Osteocyte (in vitro differentiated cells): Measurements from ENCODE around the gene MPPED2. TPM values are rescaled to one million over a fixed set of nuclear protein-coding genes. Genes with fewer than 3 reads are reported as not detected.

Source experiments
- DNase-seq: peaks from one replicate; pipeline ENCODE4 v3.0.0; 2021; ENCODE audit warnings: mixed read lengths; ENCODE audit not compliant: unreplicated experiment; ENCODE audit errors: extremely low spot score
- H3K27ac Mint-ChIP-seq: one replicate; pipeline ENCODE4 v1.8.0; 2021; ENCODE audit warnings: mild to moderate bottlenecking, mixed read lengths; ENCODE audit not compliant: unreplicated experiment
- H3K27me3 Mint-ChIP-seq: one replicate; pipeline ENCODE4 v1.8.0; 2021; ENCODE audit warnings: mixed read lengths; ENCODE audit not compliant: unreplicated experiment
- H3K36me3 Mint-ChIP-seq: one replicate; pipeline ENCODE4 v1.8.0; 2021; ENCODE audit warnings: mixed read lengths; ENCODE audit not compliant: unreplicated experiment
- H3K4me1 Mint-ChIP-seq: one replicate; pipeline ENCODE4 v1.8.0; 2021; ENCODE audit warnings: mixed read lengths; ENCODE audit not compliant: unreplicated experiment
- H3K4me3 Mint-ChIP-seq: one replicate; pipeline ENCODE4 v1.8.0; 2021; ENCODE audit warnings: mild to moderate bottlenecking, moderate library complexity, mixed read lengths; ENCODE audit not compliant: unreplicated experiment
- H3K9me3 Mint-ChIP-seq: one replicate; pipeline ENCODE4 v1.8.0; 2021; ENCODE audit warnings: mixed read lengths; ENCODE audit not compliant: unreplicated experiment
- total RNA-seq: library from RNA; stranded (reverse); gene quantifications from 2 replicates; pipeline ENCODE4 v1.2.1, GENCODE V29; 2021
- TF ChIP-seq, protein P1 (sequence below): fragments of 200-600 bp; sonication (generic); IDR thresholded peaks from 2 replicates; pipeline ENCODE4 v1.5.0; 2021; ENCODE audit warnings: antibody characterized with exemption, mild to moderate bottlenecking, moderate library complexity

Gene MPPED2
- total RNA-seq, 1 donor from 2014 or later, result not detected

DNA sequence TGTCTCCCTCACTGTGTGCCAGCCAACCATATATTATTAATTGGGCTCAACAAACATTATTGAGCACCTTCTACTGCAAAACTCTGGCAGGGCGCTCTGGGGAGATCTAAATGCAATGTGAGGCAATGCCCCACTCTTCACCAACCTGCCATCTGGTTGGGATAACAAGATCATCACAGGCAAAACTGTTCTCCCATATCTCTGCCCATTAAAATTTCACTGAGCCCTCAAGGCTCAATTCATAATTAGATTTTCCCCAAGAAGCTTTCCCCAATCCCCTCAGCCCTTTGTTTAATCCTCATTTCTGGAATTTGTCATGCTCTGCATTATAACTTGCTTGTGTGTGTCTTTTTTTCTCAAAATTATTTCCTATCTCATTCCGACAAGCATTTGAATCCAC is 156.6 kb downstream of the MPPED2 start:
- Mint-ChIP-seq H3K27ac (no peak overlapping the region), H3K4me1 (no peaks in the 10 kb centered on the region), H3K36me3 (no peaks in the 10 kb centered on the region), H3K27me3 (peaks cover 7% of the 10 kb centered on the region), H3K4me3 (no peak overlapping the region), H3K9me3 (no peaks in the 10 kb centered on the region)
- no peak for DNase-seq
- TF ChIP-seq, protein P1, sequence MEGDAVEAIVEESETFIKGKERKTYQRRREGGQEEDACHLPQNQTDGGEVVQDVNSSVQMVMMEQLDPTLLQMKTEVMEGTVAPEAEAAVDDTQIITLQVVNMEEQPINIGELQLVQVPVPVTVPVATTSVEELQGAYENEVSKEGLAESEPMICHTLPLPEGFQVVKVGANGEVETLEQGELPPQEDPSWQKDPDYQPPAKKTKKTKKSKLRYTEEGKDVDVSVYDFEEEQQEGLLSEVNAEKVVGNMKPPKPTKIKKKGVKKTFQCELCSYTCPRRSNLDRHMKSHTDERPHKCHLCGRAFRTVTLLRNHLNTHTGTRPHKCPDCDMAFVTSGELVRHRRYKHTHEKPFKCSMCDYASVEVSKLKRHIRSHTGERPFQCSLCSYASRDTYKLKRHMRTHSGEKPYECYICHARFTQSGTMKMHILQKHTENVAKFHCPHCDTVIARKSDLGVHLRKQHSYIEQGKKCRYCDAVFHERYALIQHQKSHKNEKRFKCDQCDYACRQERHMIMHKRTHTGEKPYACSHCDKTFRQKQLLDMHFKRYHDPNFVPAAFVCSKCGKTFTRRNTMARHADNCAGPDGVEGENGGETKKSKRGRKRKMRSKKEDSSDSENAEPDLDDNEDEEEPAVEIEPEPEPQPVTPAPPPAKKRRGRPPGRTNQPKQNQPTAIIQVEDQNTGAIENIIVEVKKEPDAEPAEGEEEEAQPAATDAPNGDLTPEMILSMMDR, result no peak

- Mint-ChIP-seq H3K4me1 (no peaks in the 10 kb centered on the region), H3K27ac (no peak overlapping the region), H3K4me3 (no peak overlapping the region), H3K27me3 (peaks cover 4% of the 10 kb centered on the region), H3K9me3 (no peaks in the 10 kb centered on the region), H3K36me3 (no peaks in the 10 kb centered on the region)
- no peak for DNase-seq
- TF ChIP-seq, protein P1, result no peak
Measured at GRCh38 chr11:30426781-30427180, 159.4 kb downstream of the MPPED2 start.

DNA sequence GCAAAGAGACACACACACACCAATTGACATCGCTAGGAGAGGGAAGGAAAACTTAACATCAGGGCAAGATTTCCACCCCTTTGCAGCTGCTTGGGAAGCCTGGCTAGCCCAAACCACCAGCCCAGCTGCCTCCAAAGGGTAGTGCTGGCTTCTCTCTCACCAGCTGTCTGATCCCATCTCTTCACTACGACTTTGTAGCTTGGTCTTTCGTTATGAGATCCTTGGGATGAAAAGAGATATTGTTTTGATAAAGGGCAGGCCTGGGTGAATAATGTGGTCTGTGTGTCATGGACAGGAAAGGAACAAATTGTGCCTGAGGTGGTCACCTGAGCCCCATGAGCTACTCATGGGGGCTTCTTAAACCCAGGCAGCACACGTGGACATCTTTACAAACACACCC is 161.3 kb downstream of the MPPED2 start:
- Mint-ChIP-seq H3K27me3 (peaks cover 4% of the 10 kb centered on the region), H3K4me3 (no peak overlapping the region), H3K4me1 (no peaks in the 10 kb centered on the region), H3K27ac (no peak overlapping the region), H3K36me3 (no peaks in the 10 kb centered on the region), H3K9me3 (no peaks in the 10 kb centered on the region)
- TF ChIP-seq, protein P1, result no peak
- no peak for DNase-seq

DNA sequence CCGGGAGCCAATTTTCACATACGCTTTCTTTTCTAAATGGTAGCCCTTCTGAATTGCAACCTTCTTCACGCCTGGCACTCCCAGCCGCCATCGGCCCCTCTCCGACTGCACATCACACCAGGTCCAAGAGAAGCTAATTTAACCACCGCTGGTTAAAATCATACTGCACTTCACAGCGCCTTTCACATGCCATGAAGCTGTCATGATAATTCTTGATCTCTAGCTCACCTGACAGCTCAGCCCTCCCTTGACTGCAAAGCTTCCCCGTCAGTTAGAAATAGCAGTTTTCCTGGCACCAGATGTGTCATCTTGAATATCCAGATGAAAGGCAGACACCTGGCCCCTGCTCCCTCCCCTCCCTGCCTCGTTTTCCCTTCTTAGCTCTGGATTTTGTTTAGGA is 161.8 kb downstream of the MPPED2 start:
- H3K36me3 Mint-ChIP-seq, result no peaks in the 10 kb centered on the region
- no peak overlapping the region for H3K4me3 Mint-ChIP-seq
- no peak overlapping the region for H3K27ac Mint-ChIP-seq
- no peaks in the 10 kb centered on the region for H3K4me1 Mint-ChIP-seq
- TF ChIP-seq, protein P1, result no peak
- H3K27me3 Mint-ChIP-seq, result peaks cover 4% of the 10 kb centered on the region
- DNase-seq, result no peak
- H3K9me3 Mint-ChIP-seq, result no peaks in the 10 kb centered on the region

GRCh38 chr11:30423886-30424285 is 162.3 kb downstream of the MPPED2 start:
- no peaks in the 10 kb centered on the region for H3K9me3 Mint-ChIP-seq
- H3K27ac Mint-ChIP-seq, result no peak overlapping the region
- TF ChIP-seq, protein P1, result no peak
- H3K36me3 Mint-ChIP-seq, result no peaks in the 10 kb centered on the region
- no peaks in the 10 kb centered on the region for H3K4me1 Mint-ChIP-seq
- H3K4me3 Mint-ChIP-seq, result no peak overlapping the region
- H3K27me3 Mint-ChIP-seq, result peaks cover 4% of the 10 kb centered on the region
- no peak for DNase-seq
